Posterior cingulate gyrus (tissue), 11 donors: ENCODE measurements around the gene RAD50.
"Not testable (repeated sequence)": the region's sequence is repeated elsewhere in the genome, so short reads cannot be mapped to it uniquely, and the experiment has no call there.

Source experiments
- DNase-seq, 10 donors: peaks; one replicate each; pipeline versions ENCODE4 v3.0.0 to v3.0.0-alpha.2; 2020 to 2021; ENCODE audit warnings: mixed read lengths in 3 of 10
- intact Hi-C: fragments of 100-400 bp; cut with DNase I; formaldehyde crosslinking; loops from one replicate; pipeline ENCODE4 v1.15.1; 2023

The RAD50 gene

GRCh38 chr5:132556763-132557477 is at the start of gene RAD50:
Gene RAD50, plus strand, starts transcription at chr5:132556977. Its CDS starts 348 bp downstream, at chr5:132557325.
- DNase-seq, result peak; percentile 87 to 98 (median 90)
- intact Hi-C loops, result loop anchor here (10.0 kb wide), 1 partner anchor 178 kb away; the partner anchor contains the start of gene KIF3A

- intact Hi-C loops, result no loop called here
- no peak for DNase-seq
Measured at GRCh38 chr5:132510076-132510475, 46.7 kb upstream of the RAD50 start.

- DNase-seq, intact Hi-C loops: not testable (repeated sequence)
Measured at GRCh38 chr5:132513618-132514336, 43.0 kb upstream of the RAD50 start.

GRCh38 chr5:132522067-132522466 is 34.7 kb upstream of the RAD50 start:
- DNase-seq, intact Hi-C loops: not testable (repeated sequence)

- DNase-seq, intact Hi-C loops: not testable (repeated sequence)
Measured at GRCh38 chr5:132524877-132525276, 31.9 kb upstream of the RAD50 start.

- intact Hi-C loops, result no loop called here
- DNase-seq, result no peak
Measured at GRCh38 chr5:132525299-132525724, 31.5 kb upstream of the RAD50 start.

GRCh38 chr5:132526290-132526973 is 30.3 kb upstream of the RAD50 start:
- peak in 2 of 10 donors; percentile 16 to 79 for DNase-seq
- intact Hi-C loops, result no loop called here

GRCh38 chr5:132526974-132527564 is 29.7 kb upstream of the RAD50 start:
- no peak for DNase-seq
- intact Hi-C loops, result no loop called here

GRCh38 chr5:132528021-132528420 is 28.8 kb upstream of the RAD50 start:
- intact Hi-C loops, result no loop called here
- no peak for DNase-seq

- DNase-seq, result peak in 2 of 10 donors; percentile 32 to 87
- intact Hi-C loops, result no loop called here
Measured at GRCh38 chr5:132528866-132529634, 27.7 kb upstream of the RAD50 start.

- intact Hi-C loops, result no loop called here
Measured at GRCh38 chr5:132530946-132531345, 25.8 kb upstream of the RAD50 start.

GRCh38 chr5:132539716-132540115 is 17.1 kb upstream of the RAD50 start:
- no peak for DNase-seq
- intact Hi-C loops, result no loop called here

More at GRCh38 chr5:132530946-132531345, 25.8 kb upstream of the RAD50 start:
- DNase-seq, result no peak

- intact Hi-C loops, result no loop called here
- DNase-seq, result no peak
Measured at GRCh38 chr5:132540149-132540548, 16.6 kb upstream of the RAD50 start.

- intact Hi-C loops, result no loop called here
- DNase-seq, result peak in 1 of 10 donors; percentile 75
Measured at GRCh38 chr5:132540764-132541163, 16.0 kb upstream of the RAD50 start.

GRCh38 chr5:132543472-132544201 is 13.1 kb upstream of the RAD50 start, which contains the start of gene IL5:
Gene IL5, minus strand, starts transcription at chr5:132543522. Its CDS starts 44 bp downstream, at chr5:132543478.
- intact Hi-C loops, result no loop called here
- DNase-seq, result no peak

GRCh38 chr5:132546108-132546507 is 10.7 kb upstream of the RAD50 start:
- DNase-seq, result no peak
- intact Hi-C loops, result no loop called here

GRCh38 chr5:132547269-132547668 is 9.5 kb upstream of the RAD50 start:
- DNase-seq, result no peak
- intact Hi-C loops, result no loop called here

GRCh38 chr5:132548834-132549233 is 7.9 kb upstream of the RAD50 start:
- DNase-seq, intact Hi-C loops: not testable (repeated sequence)

GRCh38 chr5:132549576-132549975 is 7.2 kb upstream of the RAD50 start:
- DNase-seq, result no peak
- intact Hi-C loops, result no loop called here
